ENCODE results near the gene PTPRJ. TPM values are rescaled to one million over a fixed set of nuclear protein-coding genes. Genes with fewer than 3 reads are reported as not detected.

Gene PTPRJ
- total and polyA plus RNA-seq, 4 donors: 4.1 to 24.7 (median 14.6) TPM

- WGBS: 35% methylated on average over 1 of the region's 1 CpG
- H3K36me3 ChIP-seq (ENCODE audit: control insufficient read depth in 4 of 4, insufficient read depth in 3 of 4, low read depth in 1 of 4, low read length in 3 of 4): no peaks in the 10 kb centered on the region
- H3K27me3 ChIP-seq (ENCODE audit: control insufficient read depth in 4 of 4, insufficient read depth in 4 of 4, low read length in 3 of 4): no peaks in the 10 kb centered on the region
- no peak overlapping the region for H3K9ac ChIP-seq (ENCODE audit: low read depth in 1 of 2, low read length in 2 of 2)
- no peak for TF ChIP-seq RXRA (IDR thresholded peaks at IDR 0.05)
- TF ChIP-seq ZBTB33 (IDR thresholded peaks at IDR 0.05): no peak
- no peak for TF ChIP-seq SP1 (IDR thresholded peaks at IDR 0.05)
- no peak for TF ChIP-seq GABPA (IDR thresholded peaks at IDR 0.05 in 1 of 2, conservative IDR thresholded peaks at IDR 0.05 in 1 of 2)
- no peak for TF ChIP-seq YY1 (IDR thresholded peaks at IDR 0.05)
- TF ChIP-seq RAD21 (IDR thresholded peaks at IDR 0.05): no peak
- no peak for TF ChIP-seq TAF1 (conservative IDR thresholded peaks at IDR 0.05)
- TF ChIP-seq HNF4G (IDR thresholded peaks at IDR 0.05): no peak
- TF ChIP-seq, protein P1, sequence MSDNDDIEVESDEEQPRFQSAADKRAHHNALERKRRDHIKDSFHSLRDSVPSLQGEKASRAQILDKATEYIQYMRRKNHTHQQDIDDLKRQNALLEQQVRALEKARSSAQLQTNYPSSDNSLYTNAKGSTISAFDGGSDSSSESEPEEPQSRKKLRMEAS (IDR thresholded peaks at IDR 0.05): no peak
- TF ChIP-seq EGR1 (IDR thresholded peaks at IDR 0.05; ENCODE audit: low read depth in 2 of 2): no peak
- no peak for TF ChIP-seq FOXA2 (IDR thresholded peaks at IDR 0.05)
- TF ChIP-seq HNF4A (conservative IDR thresholded peaks at IDR 0.05): no peak
- TF ChIP-seq JUND (IDR thresholded peaks at IDR 0.05): no peak
- no peak for TF ChIP-seq REST (IDR thresholded peaks at IDR 0.05)
- DNase-seq (ENCODE audit: low spot score): no peak
- no peaks in the 10 kb centered on the region for H3K9me3 ChIP-seq (ENCODE audit: control insufficient read depth in 4 of 4, low read length in 3 of 4)
- no peak overlapping the region for H3K4me3 ChIP-seq (ENCODE audit: low read depth in 1 of 3, low read length in 3 of 3)
- H3K4me1 ChIP-seq (ENCODE audit: control insufficient read depth in 4 of 4, insufficient read depth in 4 of 4, low read length in 3 of 4): peaks cover 5 to 36% (median 19%) of the 10 kb centered on the region in 4 donors
- H3K27ac ChIP-seq (ENCODE audit: low read depth in 1 of 2, low read length in 2 of 2): no peak overlapping the region
Measured at GRCh38 chr11:48017105-48017830, 36.9 kb downstream of the PTPRJ start.

DNA sequence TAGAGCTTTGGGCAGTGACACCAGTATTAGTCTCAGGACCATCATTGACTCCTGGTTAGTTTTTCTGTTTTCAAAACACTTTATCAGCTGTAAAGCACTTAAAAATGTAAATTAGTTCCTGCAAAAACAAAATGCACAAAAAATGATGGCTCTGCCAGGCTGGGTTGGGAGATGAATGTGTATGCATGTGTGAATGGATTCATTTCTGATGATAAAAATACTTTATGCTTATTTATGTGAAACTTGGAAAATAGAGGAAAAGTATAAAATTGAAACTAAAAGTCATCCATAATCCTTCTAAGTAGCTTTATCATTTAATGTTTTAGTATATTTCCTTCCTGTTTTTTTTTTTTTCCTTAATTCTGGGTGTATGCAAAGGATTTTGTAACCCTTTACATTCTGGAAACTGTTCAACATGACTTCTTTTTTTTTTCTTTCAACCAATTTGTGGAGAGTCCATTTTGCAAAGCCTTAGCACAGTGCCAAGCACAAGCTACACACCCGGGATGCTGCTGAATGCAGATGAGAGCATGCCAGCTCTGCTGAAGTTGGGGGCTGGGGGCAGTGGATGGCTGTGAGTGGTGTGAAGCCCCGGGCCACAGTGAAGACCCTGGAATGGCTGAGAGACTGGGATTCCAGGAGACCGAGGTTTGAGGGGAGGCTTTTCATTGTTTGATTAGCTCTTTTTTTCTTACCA, 37.6 kb downstream of the PTPRJ start:
- H3K27ac ChIP-seq (ENCODE audit: low read depth in 1 of 2, low read length in 2 of 2): no peak overlapping the region
- 64% methylated on average over 3 of the region's 3 CpGs for WGBS
- no peak for TF ChIP-seq YY1 (IDR thresholded peaks at IDR 0.05)
- TF ChIP-seq FOXA1 (IDR thresholded peaks at IDR 0.05): no peak
- no peak for TF ChIP-seq NR2F2 (IDR thresholded peaks at IDR 0.05)
- no peaks in the 10 kb centered on the region for H3K9me3 ChIP-seq (ENCODE audit: control insufficient read depth in 4 of 4, low read length in 3 of 4)
- H3K4me3 ChIP-seq (ENCODE audit: low read depth in 1 of 3, low read length in 3 of 3): no peak overlapping the region
- no peak overlapping the region for H3K9ac ChIP-seq (ENCODE audit: low read depth in 1 of 2, low read length in 2 of 2)
- no peaks in the 10 kb centered on the region for H3K36me3 ChIP-seq (ENCODE audit: control insufficient read depth in 4 of 4, insufficient read depth in 3 of 4, low read depth in 1 of 4, low read length in 3 of 4)
- no peaks in the 10 kb centered on the region for H3K27me3 ChIP-seq (ENCODE audit: control insufficient read depth in 4 of 4, insufficient read depth in 4 of 4, low read length in 3 of 4)
- H3K4me1 ChIP-seq (ENCODE audit: control insufficient read depth in 4 of 4, insufficient read depth in 4 of 4, low read length in 3 of 4): peaks cover 5 to 35% (median 19%) of the 10 kb centered on the region in 4 donors
- no peak for DNase-seq (ENCODE audit: low spot score)

All from liver (tissue), 9 donors.